B cell (primary cell): Measurements from ENCODE around the gene RNF223. TPM values are rescaled to one million over a fixed set of nuclear protein-coding genes. Genes with fewer than 3 reads are reported as not detected.

Experiments used
- ATAC-seq: fragments of 200-7000 bp; cut with Tn5 transposase; one replicate; pipeline ENCODE4 v1.10.0; 2021; ENCODE audit warnings: low read depth, mild to moderate bottlenecking, moderate number of reproducible peaks, moderate library complexity
- CTCF ChIA-PET: fragments of 350-600 bp; sonication (Branson Sonifier 250); formaldehyde crosslinking; loops from one replicate; lab custom pipeline; 2021; ENCODE audit warnings: antibody characterized with exemption, inconsistent platforms; lab: Charles Lee
- POLR2A ChIA-PET: fragments of 350-600 bp; sonication (Branson Sonifier 250); formaldehyde crosslinking; loops from one replicate; lab custom pipeline; 2021; ENCODE audit warnings: antibody characterized with exemption; lab: Charles Lee
- DNase-seq: peaks from one replicate; pipeline ENCODE4 v3.0.0; 2013
- H2AFZ ChIP-seq: 2 replicates; pipeline ENCODE4 v1.6.1; 2012; ENCODE audit warnings: mild to moderate bottlenecking, low read depth, low read length; ENCODE audit not compliant: insufficient read depth, poor library complexity, severe bottlenecking
- H3K27ac ChIP-seq, 2 donors: 1 replicate in 1 of 2; 2 replicates in 1 of 2; pipeline ENCODE4 v1.5.1; 2012 to 2013; ENCODE audit warnings: low read length in 2 of 2, mild to moderate bottlenecking in 2 of 2, moderate library complexity in 1 of 2
- H3K27me3 ChIP-seq, 4 experiments: fragments of 200-600 bp in 1 of 4; sonication (generic) in 1 of 4; replicated peaks in 1 of 4; 1 replicate in 2 of 4; 2 replicates in 2 of 4; pipeline versions ENCODE4 v1.6.1 to v1.7.0; 2013 to 2016; ENCODE audit warnings: low read length in 3 of 4, mild to moderate bottlenecking in 2 of 4, mixed read lengths in 1 of 4, moderate library complexity in 1 of 4; ENCODE audit not compliant: insufficient read depth in 4 of 4, control insufficient read depth in 3 of 4; ENCODE audit errors: control extremely low read depth in 1 of 4
- H3K36me3 ChIP-seq, 2 experiments: replicated peaks in 1 of 2; 1 replicate in 1 of 2; 2 replicates in 1 of 2; pipeline versions ENCODE4 v1.6.1 to v1.7.1; 2013; ENCODE audit warnings: low read length in 1 of 2; ENCODE audit not compliant: insufficient read depth in 2 of 2, control insufficient read depth in 1 of 2; ENCODE audit errors: control extremely low read depth in 1 of 2, extremely low read depth in 1 of 2
- H3K4me1 ChIP-seq, 2 donors: fragments of 200-600 bp in 1 of 2; sonication (generic) in 1 of 2; 1 replicate in 1 of 2; 2 replicates in 1 of 2; pipeline versions ENCODE4 v1.5.1 to v1.6.1; 2013 to 2017; ENCODE audit warnings: low read length in 2 of 2; ENCODE audit not compliant: control insufficient read depth in 2 of 2, insufficient read depth in 2 of 2
- H3K4me2 ChIP-seq: replicated peaks from 2 replicates; pipeline ENCODE3; 2012; ENCODE audit warnings: mild to moderate bottlenecking, low read depth, low read length; ENCODE audit not compliant: poor library complexity, severe bottlenecking
- H3K4me3 ChIP-seq, 5 experiments: fragments of 200-600 bp in 1 of 5; sonication (generic) in 1 of 5; 1 replicate in 3 of 5; 2 replicates in 2 of 5; pipeline versions ENCODE4 v1.5.1 to v1.7.0; 2011 to 2016; ENCODE audit warnings: low read length in 4 of 5, mild to moderate bottlenecking in 4 of 5, low read depth in 2 of 5, control low read depth in 1 of 5, moderate library complexity in 1 of 5; ENCODE audit not compliant: insufficient read depth in 1 of 5; ENCODE audit errors: control extremely low read depth in 1 of 5, extremely low read depth in 1 of 5
- H3K79me2 ChIP-seq: fragments of 200-600 bp; sonication (generic); one replicate; pipeline ENCODE4 v1.6.0; 2016; ENCODE audit warnings: low read length; ENCODE audit not compliant: control insufficient read depth, insufficient read depth
- H3K9ac ChIP-seq: fragments of 200-600 bp; sonication (generic); 2 replicates; pipeline ENCODE4 v1.6.1; 2017; ENCODE audit warnings: mild to moderate bottlenecking, low read length, moderate library complexity
- H3K9me3 ChIP-seq, 3 donors: one replicate each; pipeline versions ENCODE4 v1.6.1 to v1.7.1; 2013; ENCODE audit warnings: low read length in 2 of 3; ENCODE audit not compliant: control insufficient read depth in 2 of 3, insufficient read depth in 1 of 3; ENCODE audit errors: control extremely low read depth in 1 of 3
- H4K20me1 ChIP-seq: 2 replicates; pipeline ENCODE4 v1.6.0; 2012; ENCODE audit warnings: mild to moderate bottlenecking, low read length; ENCODE audit not compliant: insufficient read depth, control insufficient read depth, poor library complexity, severe bottlenecking
- H3K27ac Mint-ChIP-seq: one replicate; pipeline ENCODE4 v1.8.0; 2021; ENCODE audit warnings: mixed read lengths
- H3K27me3 Mint-ChIP-seq: one replicate; pipeline ENCODE4 v1.8.0; 2021; ENCODE audit warnings: mixed read lengths
- H3K4me1 Mint-ChIP-seq: one replicate; pipeline ENCODE4 v1.8.0; 2021; ENCODE audit warnings: mixed read lengths
- H3K4me3 Mint-ChIP-seq: one replicate; pipeline ENCODE4 v1.8.0; 2021; ENCODE audit warnings: mixed read lengths
- H3K9me3 Mint-ChIP-seq: one replicate; pipeline ENCODE4 v1.8.0; 2022; ENCODE audit warnings: mixed read lengths; ENCODE audit not compliant: insufficient read depth
- CTCF ChIP-seq: fragments of 200-600 bp; IDR thresholded peaks from one replicate; pipeline ENCODE4 v1.8.0; 2022; ENCODE audit warnings: antibody characterized with exemption, mild to moderate bottlenecking
- EZH2 ChIP-seq: IDR thresholded peaks from 2 replicates; pipeline ENCODE4 v1.6.1; 2012; ENCODE audit warnings: borderline replicate concordance, low read depth, mild to moderate bottlenecking, moderate library complexity, low read length; ENCODE audit not compliant: insufficient read depth, poor library complexity, severe bottlenecking
- WGBS: methylation state at CpG from one replicate; pipeline ENCODE4 v1.1.5; 2013; ENCODE audit warnings: missing lambda C conversion rate; ENCODE audit not compliant: insufficient coverage; 5-methylcytosine and 5-hydroxymethylcytosine counted together
- intact Hi-C: fragments of 100-400 bp; cut with micrococcal nuclease; formaldehyde crosslinking; loops from one replicate; pipeline ENCODE4 v1.10.0; 2022
- polyA plus RNA-seq: library from polyadenylated mRNA; depleted of rRNA; stranded (reverse); fragments of >200 nt; gene quantifications from 2 replicates; pipeline ENCODE4 v1.2.3, GENCODE V29; 2012
- total RNA-seq, 2 donors: library from RNA; stranded (reverse); fragments of 120-200 nt in 1 of 2; gene quantifications; 1 replicate in 1 of 2; 2 replicates in 1 of 2; pipeline versions ENCODE4 v1.2.3 to v1.2.4, GENCODE V29; 2013 to 2022

Gene RNF223
- total and polyA plus RNA-seq, 2 donors (not counting 1 experiment from before 2014, with no cell fraction given) = not detected

GRCh38 chr1:1063945-1064831 lies 9.9 kb downstream of the RNF223 start:
- ATAC-seq (peak; percentile 55), DNase-seq (peak; percentile 88)
- H3K27ac Mint-ChIP-seq = peak overlapping the region; percentile 89
- peaks cover 0 to 48% (median 27%) of the 10 kb centered on the region in 4 experiments for H3K27me3 ChIP-seq
- H3K36me3 ChIP-seq = no peaks in the 10 kb centered on the region
- peaks cover 0 to 24% (median 0%) of the 10 kb centered on the region in 3 donors for H3K9me3 ChIP-seq
- peak overlapping the region; percentile 69 for H3K4me2 ChIP-seq
- H3K27ac ChIP-seq = no peak overlapping the region
- intact Hi-C loops = loop anchor here (1.0 to 10.0 kb wide), 2 partner anchors 31 to 49 kb away; partner anchors contain the start of gene ISG15
- H3K79me2 ChIP-seq = no peaks in the 10 kb centered on the region
- ChIA-PET POLR2A (interaction anchor here (0.6 to 2.5 kb wide), 9 partner anchors 23 to 188 kb away, joined by 3 to 27 read pairs (median 3); partner anchors contain the start of genes C1orf159 and ISG15), CTCF (interaction anchor here (0.7 to 3.3 kb wide), 16 partner anchors 11 to 308 kb away, joined by 3 to 29 read pairs (median 5); partner anchors contain the start of genes AGRN, ISG15 and PERM1)
- H3K27me3 Mint-ChIP-seq = no peaks in the 10 kb centered on the region
- H3K9me3 Mint-ChIP-seq = no peaks in the 10 kb centered on the region
- H3K9ac ChIP-seq = no peak overlapping the region
- peaks cover 30% of the 10 kb centered on the region for H3K4me1 Mint-ChIP-seq
- WGBS = 11% methylated on average over 33 of the region's 50 CpGs
- no peak for TF ChIP-seq EZH2
- peak; percentile 83 for TF ChIP-seq CTCF
- H3K4me3 ChIP-seq = no peak overlapping the region
- peak overlapping the region; percentile 81 for H3K4me3 Mint-ChIP-seq
- peak overlapping the region; percentile 48 for H2AFZ ChIP-seq
- H4K20me1 ChIP-seq = peaks cover 13% of the 10 kb centered on the region
- peaks cover 38 to 40% of the 10 kb centered on the region in 2 donors for H3K4me1 ChIP-seq
